Measurements from ENCODE around the gene TBX10.
"Not testable (repeated sequence)": the region's sequence is repeated elsewhere in the genome, so short reads cannot be mapped to it uniquely, and the experiment has no call there.

The TBX10 gene

GRCh38 chr11:67665541-67666302 lies 26.2 kb upstream of the TBX10 start:
- Histone ChIP-seq H3K9ac (ENCODE audit: insufficient read length) (no peak overlapping the region), H3K9me3 (ENCODE audit: low read depth, low read length) (no peaks in the 10 kb centered on the region), H3K36me3 (ENCODE audit: insufficient read depth, low read length) (no peaks in the 10 kb centered on the region), H3K27ac (no peak overlapping the region), H3K4me3 (no peak overlapping the region)
- TF ChIP-seq POLR2AphosphoS5 (IDR thresholded peaks at IDR 0.05; ENCODE audit: borderline replicate concordance, low read depth, low read length) (no peak), FOXP2 (optimal IDR thresholded peaks at IDR 0.05; ENCODE audit: control extremely low read depth, extremely low read length, insufficient read depth) (no peak), EZH2 (IDR thresholded peaks at IDR 0.05) (no peak)
- no peak for DNase-seq (ENCODE audit: low read depth, low spot score)

DNA sequence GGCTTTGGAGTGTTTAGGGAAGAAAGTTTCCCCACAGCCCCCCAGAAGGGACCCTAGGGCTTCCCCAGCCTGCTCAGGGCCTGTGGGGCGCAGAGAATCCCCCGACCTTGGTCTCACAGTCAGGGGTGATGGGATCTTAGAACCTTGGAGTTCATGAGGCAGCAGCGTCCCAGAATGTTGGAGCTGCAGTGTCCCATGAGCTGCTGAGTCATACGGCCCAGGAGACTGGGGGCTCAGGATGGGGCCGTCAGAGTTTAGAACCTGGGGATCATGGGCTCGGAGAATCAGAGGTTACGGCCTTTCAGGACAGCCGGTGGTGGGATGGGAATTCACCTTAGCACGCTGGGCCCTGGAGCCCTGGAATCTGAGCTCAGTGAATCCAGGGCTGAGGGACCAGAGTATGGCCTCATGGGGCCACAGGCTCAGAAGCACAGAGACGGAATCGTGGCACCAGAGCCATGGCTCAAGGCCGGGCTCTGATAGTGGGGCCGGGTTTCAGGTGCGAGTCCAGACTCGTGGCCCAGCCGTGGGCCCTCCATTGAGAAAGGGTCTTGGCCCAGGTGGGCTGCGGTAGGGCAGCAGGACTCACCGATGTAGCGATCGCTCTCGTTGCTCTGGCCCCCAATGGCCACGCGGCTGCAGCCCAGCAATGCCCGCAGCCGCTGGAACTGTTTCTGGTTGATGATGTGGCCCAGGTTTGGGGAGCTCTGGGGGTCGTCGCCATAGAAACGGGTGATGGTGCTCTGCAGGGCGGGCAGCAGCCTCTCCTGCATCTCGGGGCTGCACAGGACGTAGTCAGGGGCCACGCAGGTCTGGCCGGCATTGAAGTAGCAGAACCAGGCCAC lies 25.4 kb upstream of the TBX10 start:
- Histone ChIP-seq H3K4me3 (no peak overlapping the region), H3K9me3 (ENCODE audit: low read depth, low read length) (no peaks in the 10 kb centered on the region), H3K36me3 (ENCODE audit: insufficient read depth, low read length) (no peaks in the 10 kb centered on the region), H3K27ac (no peak overlapping the region), H3K9ac (ENCODE audit: insufficient read length) (no peak overlapping the region)
- no peak for DNase-seq (ENCODE audit: low read depth, low spot score)
- TF ChIP-seq EZH2 (IDR thresholded peaks at IDR 0.05) (no peak), POLR2AphosphoS5 (IDR thresholded peaks at IDR 0.05; ENCODE audit: borderline replicate concordance, low read depth, low read length) (no peak), FOXP2 (optimal IDR thresholded peaks at IDR 0.05; ENCODE audit: control extremely low read depth, extremely low read length, insufficient read depth) (no peak)

- H3K27ac ChIP-seq: no peak overlapping the region
- no peak overlapping the region for H3K4me3 ChIP-seq
- TF ChIP-seq FOXP2 (optimal IDR thresholded peaks at IDR 0.05; ENCODE audit: control extremely low read depth, extremely low read length, insufficient read depth): no peak
- no peaks in the 10 kb centered on the region for H3K9me3 ChIP-seq (ENCODE audit: low read depth, low read length)
- H3K36me3 ChIP-seq (ENCODE audit: insufficient read depth, low read length): no peaks in the 10 kb centered on the region
- H3K9ac ChIP-seq (ENCODE audit: insufficient read length): no peak overlapping the region
- no peak for DNase-seq (ENCODE audit: low read depth, low spot score)
Measured at GRCh38 chr11:67664213-67664585, 24.6 kb upstream of the TBX10 start.

GRCh38 chr11:67663532-67664212 lies 24.1 kb upstream of the TBX10 start:
- no peak for DNase-seq (ENCODE audit: low read depth, low spot score)
- H3K9me3 ChIP-seq (ENCODE audit: low read depth, low read length): no peaks in the 10 kb centered on the region
- TF ChIP-seq FOXP2 (optimal IDR thresholded peaks at IDR 0.05; ENCODE audit: control extremely low read depth, extremely low read length, insufficient read depth) (no peak), EZH2 (IDR thresholded peaks at IDR 0.05) (no peak), POLR2AphosphoS5 (IDR thresholded peaks at IDR 0.05; ENCODE audit: borderline replicate concordance, low read depth, low read length) (no peak)
- H3K36me3 ChIP-seq (ENCODE audit: insufficient read depth, low read length): no peaks in the 10 kb centered on the region
- H3K9ac ChIP-seq (ENCODE audit: insufficient read length): no peak overlapping the region
- no peak overlapping the region for H3K27ac ChIP-seq
- H3K4me3 ChIP-seq: no peak overlapping the region

DNA sequence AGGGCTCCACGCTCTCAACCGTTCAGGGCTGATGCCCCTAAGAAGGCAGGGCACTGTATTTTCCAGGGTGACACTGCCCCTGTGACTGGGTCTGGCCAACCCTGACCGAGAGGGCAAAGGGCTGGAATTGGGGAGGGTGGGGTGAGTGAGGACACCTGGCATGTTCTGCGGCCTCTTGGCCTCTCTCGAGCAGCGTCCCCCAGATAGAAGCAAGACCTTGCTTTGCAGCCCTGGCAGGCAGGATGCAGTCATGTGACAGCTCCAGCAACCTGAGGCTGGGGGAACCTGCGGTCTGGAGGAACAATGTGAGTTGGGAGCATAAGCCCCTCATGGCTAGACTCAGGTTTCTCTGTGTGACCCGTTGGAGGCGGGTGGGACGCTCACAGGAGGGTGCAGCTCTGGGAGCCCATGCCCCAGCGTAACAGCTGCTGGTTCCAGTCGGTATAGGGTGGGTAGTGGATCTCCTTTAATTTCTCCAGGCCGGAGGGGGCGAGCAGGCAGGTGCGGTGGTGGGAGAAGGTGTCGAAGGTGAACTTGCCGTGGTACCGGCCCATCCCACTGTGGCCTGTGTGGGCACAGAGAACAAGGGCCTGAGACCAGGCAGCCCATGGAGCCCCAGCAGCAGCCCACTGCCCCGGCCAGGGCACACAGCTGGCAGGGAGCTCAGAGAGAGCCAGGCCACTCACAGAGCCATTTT lies 23.4 kb upstream of the TBX10 start:
- no peaks in the 10 kb centered on the region for H3K9me3 ChIP-seq (ENCODE audit: low read depth, low read length)
- TF ChIP-seq POLR2AphosphoS5 (IDR thresholded peaks at IDR 0.05; ENCODE audit: borderline replicate concordance, low read depth, low read length): no peak
- no peak for TF ChIP-seq FOXP2 (optimal IDR thresholded peaks at IDR 0.05; ENCODE audit: control extremely low read depth, extremely low read length, insufficient read depth)
- TF ChIP-seq EZH2 (IDR thresholded peaks at IDR 0.05): no peak
- no peak for DNase-seq (ENCODE audit: low read depth, low spot score)
- no peak overlapping the region for H3K9ac ChIP-seq (ENCODE audit: insufficient read length)
- H3K27ac ChIP-seq: no peak overlapping the region
- no peaks in the 10 kb centered on the region for H3K36me3 ChIP-seq (ENCODE audit: insufficient read depth, low read length)
- H3K4me3 ChIP-seq: no peak overlapping the region

DNA sequence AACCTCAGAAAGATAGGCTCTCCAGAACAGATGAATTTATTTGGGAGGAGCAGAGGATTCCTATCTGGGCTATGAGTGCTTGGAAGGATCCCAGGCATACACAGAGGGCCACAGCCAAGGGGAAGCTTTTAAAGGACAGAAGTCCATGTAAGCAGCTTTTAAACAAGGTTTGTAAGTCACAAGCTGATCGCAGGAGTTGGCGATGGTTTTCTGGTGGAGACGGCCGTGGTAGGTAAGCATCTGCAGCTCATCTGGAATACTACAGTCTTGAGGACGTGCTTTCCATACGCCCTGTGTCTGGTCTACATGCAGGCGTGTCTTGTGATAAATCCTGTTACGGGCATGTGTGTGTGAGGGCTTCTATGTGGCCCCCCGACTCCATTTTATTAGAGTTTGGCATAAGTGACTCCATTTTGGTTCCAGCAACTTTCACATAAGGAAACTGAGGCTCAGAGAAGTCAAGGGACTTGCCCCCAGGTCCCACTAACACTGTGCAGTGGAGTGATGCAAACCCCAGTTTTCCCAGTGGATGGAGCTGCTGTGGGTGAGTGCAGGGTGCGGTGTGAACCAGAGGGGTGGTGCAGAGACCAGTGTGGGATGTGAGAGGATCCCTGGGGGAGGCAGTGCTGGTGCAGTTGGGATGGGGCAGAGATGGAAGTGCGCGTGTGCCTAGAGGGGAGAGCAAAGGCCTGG lies 22.7 kb upstream of the TBX10 start:
- no peak for DNase-seq (ENCODE audit: low read depth, low spot score)
- no peaks in the 10 kb centered on the region for H3K36me3 ChIP-seq (ENCODE audit: insufficient read depth, low read length)
- TF ChIP-seq EZH2 (IDR thresholded peaks at IDR 0.05) (no peak), POLR2AphosphoS5 (IDR thresholded peaks at IDR 0.05; ENCODE audit: borderline replicate concordance, low read depth, low read length) (no peak), FOXP2 (optimal IDR thresholded peaks at IDR 0.05; ENCODE audit: control extremely low read depth, extremely low read length, insufficient read depth) (no peak)
- H3K9ac ChIP-seq (ENCODE audit: insufficient read length): no peak overlapping the region
- H3K27ac ChIP-seq: no peak overlapping the region
- no peaks in the 10 kb centered on the region; the same call in 1 of the 2 replicates for H3K9me3 ChIP-seq (ENCODE audit: low read depth, low read length)
- H3K4me3 ChIP-seq: no peak overlapping the region

DNA sequence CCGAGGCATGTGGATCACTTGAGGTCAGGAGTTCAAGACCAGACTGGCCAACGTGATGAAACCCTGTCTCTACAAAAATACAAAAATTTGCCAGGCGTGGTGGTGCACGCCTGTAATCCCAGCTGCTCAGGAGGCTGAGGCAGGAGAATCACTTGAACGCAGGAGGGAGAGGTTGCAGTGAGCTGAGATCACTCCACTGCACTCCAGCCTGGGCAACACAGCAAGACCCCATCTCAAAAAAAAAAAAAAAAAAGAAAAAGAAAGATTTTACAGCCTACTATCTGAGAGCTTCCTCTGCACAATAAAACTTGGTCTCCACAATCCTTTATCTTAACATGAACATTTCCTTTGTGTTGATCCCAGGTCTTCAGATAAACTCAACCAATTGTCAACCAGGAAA lies 21.2 kb upstream of the TBX10 start:
- not testable (repeated sequence) for H3K27ac ChIP-seq; DNase-seq (ENCODE audit: low read depth, low spot score); H3K36me3 ChIP-seq (ENCODE audit: insufficient read depth, low read length); H3K4me3 ChIP-seq; H3K9me3 ChIP-seq (ENCODE audit: low read depth, low read length); H3K9ac ChIP-seq (ENCODE audit: insufficient read length)

DNA sequence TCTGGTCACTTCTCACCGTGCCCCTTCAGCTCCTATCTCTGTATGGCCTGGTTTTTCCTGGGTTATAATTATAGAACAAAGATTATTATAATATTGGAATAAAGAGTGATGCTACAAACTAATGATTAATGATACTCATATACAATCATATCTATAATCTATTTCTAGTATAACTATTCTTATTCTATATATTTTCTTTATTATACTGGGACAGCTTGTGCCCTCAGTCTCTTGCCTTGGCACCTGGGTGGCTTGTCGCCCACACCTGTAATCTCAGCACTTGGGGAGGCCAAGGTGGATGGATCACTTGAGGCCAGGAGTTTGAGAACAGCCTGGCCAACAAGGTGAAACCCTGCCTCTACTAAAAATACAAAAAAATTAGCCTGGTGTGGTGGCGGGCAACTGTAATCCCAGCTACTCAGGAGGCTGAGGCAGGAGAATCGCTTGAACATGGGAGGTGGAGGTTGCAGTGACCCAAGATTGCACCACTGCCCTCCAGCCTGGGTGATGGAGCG lies 20.1 kb upstream of the TBX10 start:
- not testable (repeated sequence) for H3K9me3 ChIP-seq (ENCODE audit: low read depth, low read length); H3K9ac ChIP-seq (ENCODE audit: insufficient read length); H3K36me3 ChIP-seq (ENCODE audit: insufficient read depth, low read length); H3K27ac ChIP-seq; H3K4me3 ChIP-seq; DNase-seq (ENCODE audit: low read depth, low spot score)
